ENCODE measurements around the gene SLC16A3.

The SLC16A3 gene

DNA sequence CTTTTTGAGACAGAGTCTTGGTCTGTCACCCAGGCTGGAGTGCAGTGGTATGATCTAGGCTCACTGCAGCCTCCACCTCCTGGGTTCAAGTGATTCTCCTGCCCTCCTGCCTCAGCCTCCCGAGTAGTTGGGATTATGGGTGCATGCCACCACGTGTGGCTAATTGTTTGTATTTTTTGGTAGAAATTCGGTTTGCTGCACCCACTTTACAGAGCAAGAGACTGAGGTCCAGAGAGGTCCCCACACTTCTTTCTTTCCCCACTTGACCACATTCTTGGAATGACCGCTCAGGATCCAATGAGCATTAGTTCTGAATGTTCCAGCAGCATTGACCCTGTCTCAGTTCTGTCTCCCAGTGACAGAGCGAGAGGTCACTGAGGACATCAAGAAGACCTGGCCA, 5.3 kb upstream of the SLC16A3 start:
- no peak for DNase-seq (ENCODE audit: low read depth in 2 of 2)

GRCh38 chr17:82224666-82225065, 4.2 kb upstream of the SLC16A3 start:
- DNase-seq (ENCODE audit: low read depth in 2 of 2) = no peak

DNA sequence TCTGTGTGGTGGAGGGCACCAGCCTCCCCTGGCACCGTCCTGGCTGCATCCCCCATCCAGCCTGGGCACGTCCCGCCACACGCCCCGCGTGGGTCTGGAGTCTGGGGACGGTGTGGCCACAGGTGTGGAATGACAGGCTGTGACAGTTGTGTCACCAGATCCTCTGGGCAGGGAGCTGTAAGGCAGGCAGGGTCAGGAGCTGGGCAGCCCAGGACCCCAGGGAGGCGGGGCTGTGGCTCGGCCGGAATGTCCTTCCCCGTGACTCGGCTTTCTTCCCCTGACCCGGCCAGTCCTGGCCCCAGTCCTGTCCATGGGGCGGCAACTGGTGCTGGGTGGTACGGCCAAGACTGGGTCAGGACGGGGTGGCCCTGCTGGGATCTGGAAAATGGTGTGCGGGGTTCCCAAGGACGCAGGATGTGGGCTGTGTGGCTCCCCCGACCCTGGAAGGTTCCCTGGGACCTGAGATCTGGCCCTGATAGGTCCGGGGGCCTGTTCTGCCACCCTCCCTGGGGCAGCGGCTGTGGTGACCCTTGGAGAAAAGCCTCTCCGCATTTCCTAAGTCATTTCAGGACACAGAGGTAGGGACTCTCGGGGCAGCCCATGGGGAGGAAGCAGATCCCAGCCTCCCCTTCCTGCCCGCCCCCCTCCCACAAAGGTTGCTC, 3.3 kb upstream of the SLC16A3 start:
- no peak for DNase-seq (ENCODE audit: low read depth in 2 of 2)

- no peak for DNase-seq (ENCODE audit: low read depth in 2 of 2)
These were observed 2.6 kb upstream of the SLC16A3 start for GRCh38 chr17:82226146-82226808.

DNA sequence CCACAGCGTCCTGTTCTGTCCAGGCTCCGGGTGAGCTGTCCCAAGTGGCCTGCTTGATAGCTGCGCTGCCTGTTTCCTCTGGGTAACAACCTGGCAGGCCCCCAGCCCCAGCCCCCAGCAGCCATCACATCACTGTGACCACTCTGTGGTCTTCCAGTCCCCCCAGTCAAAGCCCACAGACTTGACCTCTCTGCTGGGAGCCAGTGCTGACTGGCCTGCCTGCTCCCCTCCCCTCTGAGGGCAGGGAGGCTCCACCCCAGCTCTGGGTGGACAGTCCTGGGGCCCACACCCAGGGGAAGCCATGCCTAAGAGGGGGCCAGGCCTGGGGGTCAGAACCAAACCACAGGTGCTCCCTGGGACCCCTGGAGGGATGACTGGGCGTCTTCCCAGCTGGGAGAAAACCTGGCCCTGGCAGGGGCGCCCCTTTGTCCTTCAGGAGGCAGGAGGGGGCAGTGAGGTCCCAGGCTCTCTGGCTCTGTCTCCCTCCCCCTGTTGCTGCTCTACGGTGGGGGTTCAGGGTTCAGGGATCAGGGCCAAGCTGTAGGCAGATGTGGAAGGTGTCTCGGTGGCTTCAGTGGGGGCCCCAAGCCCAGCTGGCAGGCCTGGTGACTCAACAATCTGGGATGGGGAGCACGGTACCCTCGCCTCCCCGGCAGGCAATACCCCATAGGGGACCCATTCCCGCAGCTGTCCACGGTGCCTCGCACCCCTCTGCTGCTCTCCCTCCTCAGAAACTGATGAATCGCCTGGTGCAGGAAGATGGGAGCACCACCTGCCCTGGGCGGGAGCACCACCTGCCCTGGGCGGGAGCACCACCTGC, 1.8 kb upstream of the SLC16A3 start:
- DNase-seq (ENCODE audit: low read depth in 2 of 2) = no peak

DNA sequence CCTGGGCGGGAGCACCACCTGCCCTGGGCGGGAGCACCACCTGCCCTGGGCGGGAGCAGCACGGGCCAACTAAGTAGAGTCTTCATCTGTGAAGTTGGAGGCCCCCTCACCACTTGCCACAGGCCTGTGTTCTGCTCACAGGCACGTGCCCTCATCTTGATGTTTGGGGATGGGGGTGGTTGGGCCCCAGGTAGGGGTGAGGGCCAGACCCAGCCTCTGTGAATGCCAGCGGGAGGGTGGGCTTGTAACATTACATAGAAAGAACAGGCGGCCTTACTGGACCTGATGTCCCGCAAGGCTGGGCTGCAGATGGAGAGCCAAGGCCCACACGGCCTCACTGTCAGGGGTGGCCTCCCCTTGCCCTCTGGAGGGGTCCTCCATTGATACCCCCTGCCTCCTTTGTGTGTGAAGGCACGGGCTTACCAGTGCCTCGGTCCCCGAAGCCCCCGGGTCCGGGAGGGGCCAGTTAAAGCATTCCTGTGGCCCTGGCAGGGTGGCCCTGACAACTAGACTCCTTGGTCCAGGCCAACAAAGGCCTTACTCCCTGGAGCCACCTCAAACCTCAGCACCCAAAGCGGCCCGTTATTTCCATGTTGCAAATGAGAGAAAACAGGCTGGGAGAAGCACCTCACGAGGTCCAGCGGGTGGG, 1.1 kb upstream of the SLC16A3 start:
- no peak for DNase-seq (ENCODE audit: low read depth in 2 of 2)

GRCh38 chr17:82228278-82228841, 482 bp upstream of the SLC16A3 start:
- DNase-seq (ENCODE audit: low read depth in 2 of 2) = no peak

- DNase-seq (ENCODE audit: low read depth in 2 of 2) = no peak
These were observed 1.1 kb downstream of the SLC16A3 start for GRCh38 chr17:82229698-82230608.

GRCh38 chr17:82230609-82231311, 1.9 kb downstream of the SLC16A3 start:
- no peak for DNase-seq (ENCODE audit: low read depth in 2 of 2)

DNA sequence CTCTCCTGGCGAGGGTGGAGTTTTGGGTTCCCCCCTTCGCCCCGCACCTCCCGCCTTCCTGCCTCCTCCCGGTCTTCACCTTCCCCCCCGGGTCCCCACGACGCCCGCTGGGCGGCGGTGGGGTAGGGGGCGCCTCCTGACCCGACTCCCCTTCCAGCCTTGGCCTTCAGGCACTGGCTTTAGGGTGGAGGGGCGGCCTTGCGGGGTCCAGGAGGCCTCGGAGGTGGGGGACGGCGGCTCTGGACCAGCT, 2.4 kb downstream of the SLC16A3 start:
- no peak for DNase-seq (ENCODE audit: low read depth in 2 of 2)

DNA sequence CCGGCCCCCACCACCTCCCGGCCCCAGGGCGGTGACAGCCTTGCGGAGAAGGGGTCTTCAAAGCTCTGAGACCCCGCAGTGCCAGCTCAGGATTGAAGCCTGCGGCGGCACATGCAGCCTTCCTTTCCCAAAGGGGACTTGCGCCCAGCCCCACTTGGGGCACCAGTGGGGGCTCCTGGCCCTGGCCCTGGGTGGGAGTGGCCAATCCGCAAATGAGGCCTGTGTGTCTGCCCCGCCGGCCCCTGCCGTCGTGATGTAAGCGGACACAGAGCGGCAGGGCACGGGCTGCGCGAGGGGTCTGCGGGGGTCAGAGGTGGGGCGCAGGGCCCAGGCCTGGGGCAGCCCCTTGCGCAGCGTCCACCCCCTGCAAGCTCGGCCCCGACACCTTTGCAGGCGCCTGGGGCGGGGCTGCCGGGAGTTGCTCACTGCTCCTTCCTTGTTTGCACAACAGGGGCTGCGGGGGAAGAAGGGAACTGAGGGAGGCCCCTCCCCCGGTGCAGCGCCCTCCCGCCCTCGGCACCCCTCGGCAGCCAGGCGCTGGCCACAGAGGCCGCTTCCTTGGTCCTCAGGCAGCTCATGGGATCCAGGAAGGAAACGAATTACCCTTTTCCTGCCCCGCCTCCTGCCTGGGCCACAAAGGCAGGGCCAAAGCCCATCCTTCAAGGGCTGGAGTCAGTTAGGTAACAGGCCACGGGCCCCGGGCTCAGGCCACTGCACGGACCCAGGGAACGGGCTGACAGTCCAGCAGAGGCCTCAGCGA, 2.9 kb downstream of the SLC16A3 start:
- no peak for DNase-seq (ENCODE audit: low read depth in 2 of 2)

- DNase-seq (ENCODE audit: low read depth in 2 of 2) = no peak
These were observed 3.5 kb downstream of the SLC16A3 start for GRCh38 chr17:82232322-82232820.

GRCh38 chr17:82232876-82233785, 4.3 kb downstream of the SLC16A3 start:
- no peak for DNase-seq (ENCODE audit: low read depth in 2 of 2)

DNA sequence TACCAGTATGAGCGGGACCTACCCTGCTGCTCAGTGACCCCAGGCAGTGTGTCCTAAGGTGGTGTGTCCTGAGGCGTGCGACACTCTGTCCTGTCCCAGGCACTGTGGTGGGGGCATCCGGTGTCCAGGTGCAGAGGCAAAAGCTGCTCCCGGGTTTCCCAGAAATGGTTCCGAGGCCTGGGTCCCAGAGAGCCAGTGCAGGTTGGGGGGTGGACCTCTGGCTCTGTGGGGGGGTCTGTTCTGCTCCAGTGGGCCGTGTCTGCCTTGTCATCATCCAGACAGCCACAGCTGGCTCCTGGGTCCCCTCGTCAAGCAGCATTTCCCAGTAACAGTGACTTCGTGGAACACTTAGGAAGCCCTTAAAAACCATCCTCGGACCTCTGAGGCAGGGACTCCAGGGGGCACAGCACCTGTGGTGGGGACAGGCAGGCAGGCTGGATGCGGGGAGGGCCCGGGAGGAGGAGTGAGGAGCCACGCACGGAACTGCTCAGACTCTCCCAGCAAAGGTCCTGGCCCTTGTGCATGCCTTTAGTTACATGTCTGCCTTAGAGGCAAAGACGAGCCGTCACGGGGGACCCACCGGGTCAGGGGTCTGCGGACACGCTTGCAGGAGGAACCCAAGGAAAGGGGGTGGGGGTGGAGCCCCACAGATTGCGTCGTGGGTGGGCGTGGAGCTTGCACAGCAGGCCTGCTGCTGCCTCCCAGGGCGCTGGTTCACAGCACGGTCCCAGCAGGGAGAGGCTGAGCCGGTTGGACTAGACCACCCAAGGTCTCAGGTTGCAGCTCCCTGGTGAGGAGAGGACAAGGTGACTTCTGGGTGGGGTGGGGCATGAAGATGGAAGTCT, 5.6 kb downstream of the SLC16A3 start:
- DNase-seq (ENCODE audit: low read depth in 2 of 2) = no peak

DNA sequence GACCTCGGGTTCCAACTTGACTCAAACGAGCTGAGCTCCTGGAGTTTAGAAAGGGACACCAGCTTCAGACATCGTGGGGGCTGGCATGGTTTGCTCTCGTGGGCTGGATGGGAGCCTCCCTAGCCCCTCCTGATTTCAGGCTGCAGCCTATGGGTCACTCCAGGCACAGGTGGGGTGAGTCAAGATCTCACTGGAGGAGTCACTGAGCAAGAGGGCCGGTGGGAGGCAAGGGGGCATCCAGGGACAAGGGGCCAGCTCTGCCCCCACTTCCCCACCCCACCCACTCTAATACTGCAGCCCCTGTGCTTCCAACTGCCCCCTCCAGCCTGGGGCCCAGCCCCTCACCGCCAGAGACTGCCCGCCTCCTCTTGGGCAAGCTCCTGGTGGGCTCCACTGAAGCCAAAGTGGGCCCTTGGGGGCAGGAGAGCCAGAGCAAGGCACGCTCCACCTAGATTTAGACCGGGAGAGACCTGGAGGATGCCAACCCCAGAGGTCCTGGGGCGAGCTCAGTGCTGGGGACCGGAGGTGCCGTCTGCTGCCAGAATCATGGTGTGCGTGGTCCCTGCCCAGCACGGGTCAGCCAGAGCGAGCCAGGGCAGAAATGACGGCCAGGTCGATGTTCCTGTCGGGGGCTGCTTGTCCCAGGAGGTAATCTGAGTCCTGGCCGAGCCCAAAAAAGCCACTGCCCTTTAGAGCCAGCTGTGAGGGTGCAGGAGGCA, 6.4 kb downstream of the SLC16A3 start:
- no peak for DNase-seq (ENCODE audit: low read depth in 2 of 2)

- DNase-seq (ENCODE audit: low read depth in 2 of 2) = no peak
These were observed 6.9 kb downstream of the SLC16A3 start for GRCh38 chr17:82235775-82236141.
